ENCODE data around the gene PITPNM3.

- TF ChIP-seq RAD21 (IDR thresholded peaks at IDR 0.05; ENCODE audit: low read depth) (no peak), ATF3 (IDR thresholded peaks at IDR 0.05) (no peak), SIN3A (IDR thresholded peaks at IDR 0.05; ENCODE audit: low read depth) (no peak), CTCF (IDR thresholded peaks at IDR 0.05 in 2 of 3, conservative IDR thresholded peaks at IDR 0.05 in 1 of 3; ENCODE audit: borderline replicate concordance in 1 of 3, insufficient read depth in 1 of 3, low read depth in 2 of 3, low read length in 2 of 3) (no peak), POLR2AphosphoS5 (IDR thresholded peaks at IDR 0.05; ENCODE audit: low read depth, low read length) (no peak), EZH2 (IDR thresholded peaks at IDR 0.05) (no peak), JUND (IDR thresholded peaks at IDR 0.05) (no peak), EZH2phosphoT487 (IDR thresholded peaks at IDR 0.05; ENCODE audit: borderline replicate concordance) (no peak), REST (IDR thresholded peaks at IDR 0.05; ENCODE audit: low read depth) (no peak), POLR2A (IDR thresholded peaks at IDR 0.05; ENCODE audit: borderline replicate concordance, extremely low read depth, insufficient read depth, insufficient read length) (no peak), EGR1 (IDR thresholded peaks at IDR 0.05; ENCODE audit: low read depth) (no peak), ZFX (IDR thresholded peaks at IDR 0.05) (no peak)
Observed at GRCh38 chr17:6485646-6486412, 70.5 kb downstream of the PITPNM3 start.

Measured in HCT116 (cell line).